Liver (tissue), 9 donors: ENCODE results near the gene SNX32. TPM values are rescaled to one million over a fixed set of nuclear protein-coding genes. Genes with fewer than 3 reads are reported as not detected.

Source experiments
- DNase-seq: peaks from one replicate; pipeline ENCODE4 v3.0.0-alpha.2; 2017; ENCODE audit warnings: low spot score
- H3K27ac ChIP-seq, 2 donors: one replicate each; pipeline ENCODE4 v1.7.0; 2013; ENCODE audit warnings: inconsistent platforms in 2 of 2, low read length in 2 of 2, control low read depth in 1 of 2, low read depth in 1 of 2, mild to moderate bottlenecking in 1 of 2
- H3K27me3 ChIP-seq, 4 donors: one replicate each; pipeline versions ENCODE4 v1.6.1 to v1.7.0; 2013; ENCODE audit warnings: low read length in 3 of 4, inconsistent platforms in 1 of 4, mild to moderate bottlenecking in 1 of 4, moderate library complexity in 1 of 4; ENCODE audit not compliant: control insufficient read depth in 4 of 4, insufficient read depth in 4 of 4
- H3K36me3 ChIP-seq, 4 donors: one replicate each; pipeline versions ENCODE4 v1.6.1 to v1.7.0; 2013; ENCODE audit warnings: low read length in 3 of 4, mild to moderate bottlenecking in 3 of 4, low read depth in 1 of 4, moderate library complexity in 1 of 4; ENCODE audit not compliant: control insufficient read depth in 4 of 4, insufficient read depth in 3 of 4
- H3K4me1 ChIP-seq, 4 donors: one replicate each; pipeline versions ENCODE4 v1.6.1 to v1.7.0; 2013; ENCODE audit warnings: low read length in 3 of 4, mild to moderate bottlenecking in 3 of 4, moderate library complexity in 1 of 4; ENCODE audit not compliant: control insufficient read depth in 4 of 4, insufficient read depth in 4 of 4
- H3K4me3 ChIP-seq, 3 donors: one replicate each; pipeline versions ENCODE4 v1.6.1 to v1.7.0; 2013; ENCODE audit warnings: low read length in 3 of 3, control low read depth in 1 of 3, low read depth in 1 of 3, mild to moderate bottlenecking in 1 of 3
- H3K9ac ChIP-seq, 2 donors: one replicate each; pipeline ENCODE4 v1.7.0; 2013; ENCODE audit warnings: low read length in 2 of 2, mild to moderate bottlenecking in 2 of 2, moderate library complexity in 2 of 2, control low read depth in 1 of 2, low read depth in 1 of 2
- H3K9me3 ChIP-seq, 4 donors: one replicate each; pipeline versions ENCODE4 v1.6.1 to v1.7.0; 2013; ENCODE audit warnings: low read length in 3 of 4; ENCODE audit not compliant: control insufficient read depth in 4 of 4
- EGR1 ChIP-seq, 2 donors: IDR thresholded peaks; 2 replicates each; pipeline ENCODE4 v1.6.1; 2016 to 2018; ENCODE audit warnings: antibody characterized with exemption in 2 of 2, low read depth in 2 of 2
- FOXA1 ChIP-seq: IDR thresholded peaks from 2 replicates; pipeline ENCODE4 v1.6.1; 2016; ENCODE audit warnings: antibody characterized with exemption
- FOXA2 ChIP-seq: IDR thresholded peaks from 2 replicates; pipeline ENCODE4 v1.6.1; 2016; ENCODE audit warnings: antibody characterized with exemption
- GABPA ChIP-seq, 2 donors: IDR thresholded peaks in 1 of 2; conservative IDR thresholded peaks in 1 of 2; 2 replicates each; pipeline ENCODE4 v1.6.1; 2016; ENCODE audit warnings: antibody characterized with exemption in 2 of 2, mild to moderate bottlenecking in 1 of 2, moderate library complexity in 1 of 2
- HNF4A ChIP-seq, 2 donors: conservative IDR thresholded peaks; 2 replicates each; pipeline ENCODE4 v1.6.1; 2016; ENCODE audit warnings: antibody characterized with exemption in 2 of 2, mild to moderate bottlenecking in 2 of 2
- HNF4G ChIP-seq: IDR thresholded peaks from 2 replicates; pipeline ENCODE4 v1.6.1; 2016; ENCODE audit warnings: antibody characterized with exemption
- JUND ChIP-seq, 2 donors: IDR thresholded peaks; 2 replicates each; pipeline ENCODE4 v1.6.1; 2016; ENCODE audit warnings: antibody characterized with exemption in 2 of 2
- NR2F2 ChIP-seq: IDR thresholded peaks from 2 replicates; pipeline ENCODE4 v1.6.1; 2016; ENCODE audit warnings: antibody characterized with exemption
- RAD21 ChIP-seq, 2 donors: IDR thresholded peaks; 2 replicates each; pipeline ENCODE4 v1.6.1; 2016; ENCODE audit warnings: antibody characterized with exemption in 2 of 2, mild to moderate bottlenecking in 2 of 2
- RXRA ChIP-seq, 2 donors: IDR thresholded peaks; 2 replicates each; pipeline ENCODE4 v1.6.1; 2017 to 2018; ENCODE audit warnings: antibody characterized with exemption in 2 of 2, mild to moderate bottlenecking in 1 of 2
- SP1 ChIP-seq: IDR thresholded peaks from 2 replicates; pipeline ENCODE4 v1.6.1; 2018; ENCODE audit warnings: antibody characterized with exemption, mild to moderate bottlenecking
- TAF1 ChIP-seq: conservative IDR thresholded peaks from 2 replicates; pipeline ENCODE4 v1.6.1; 2016; ENCODE audit warnings: antibody characterized with exemption, mild to moderate bottlenecking
- YY1 ChIP-seq: IDR thresholded peaks from 2 replicates; pipeline ENCODE4 v1.6.1; 2016; ENCODE audit warnings: antibody characterized with exemption, mild to moderate bottlenecking
- WGBS: extraction: QIAGEN DNeasy Blood & Tissue Kit; methylation state at CpG from one replicate; pipeline ENCODE4 v1.1.7; 2013; 5-methylcytosine and 5-hydroxymethylcytosine counted together
- polyA plus RNA-seq, 2 donors: library from polyadenylated mRNA; stranded (reverse) in 1 of 2; unstranded in 1 of 2; fragments of 200-250 nt in 1 of 2; fragments of >200 nt in 1 of 2; fragmentation: Nextera tagmentation in 1 of 2; extraction: Ambion mirVana in 1 of 2; gene quantifications; one replicate each; pipeline versions ENCODE4 v1.2.1 to v1.2.3, GENCODE V29; 2013 to 2015
- total RNA-seq, 2 donors: library from RNA; depleted of rRNA; stranded (reverse); fragments of >200 nt; gene quantifications; one replicate each; pipeline ENCODE4 v1.2.3, GENCODE V29; 2014
- TF ChIP-seq, protein P1 (sequence below): IDR thresholded peaks from 2 replicates; pipeline ENCODE4 v1.6.1; 2016; ENCODE audit warnings: antibody characterized with exemption, mild to moderate bottlenecking
- TF ChIP-seq, protein P2 (sequence below): IDR thresholded peaks from 2 replicates; pipeline ENCODE4 v1.6.1; 2016; ENCODE audit warnings: antibody characterized with exemption
- TF ChIP-seq, protein P3 (sequence below): IDR thresholded peaks from 2 replicates; pipeline ENCODE4 v1.6.1; 2016; ENCODE audit warnings: antibody characterized with exemption
- TF ChIP-seq, protein P4 (sequence below): IDR thresholded peaks from 2 replicates; pipeline ENCODE4 v1.6.1; 2016; ENCODE audit warnings: antibody characterized with exemption
- TF ChIP-seq, protein P5 (sequence below): fragments of 150-350 bp; IDR thresholded peaks from 2 replicates; pipeline ENCODE4 v1.5.1; 2017; ENCODE audit warnings: improper control_type of control experiment, low read depth, low read length; ENCODE audit not compliant: missing input control
- donor health status: healthy.
- donor health status: healthy.
- donor health status: healthy.
- donor health status: healthy.
- donor health status: healthy.

The SNX32 gene
- total and polyA plus RNA-seq, 4 donors, result under 0.01 to 0.38 (median 0.06) TPM

DNA sequence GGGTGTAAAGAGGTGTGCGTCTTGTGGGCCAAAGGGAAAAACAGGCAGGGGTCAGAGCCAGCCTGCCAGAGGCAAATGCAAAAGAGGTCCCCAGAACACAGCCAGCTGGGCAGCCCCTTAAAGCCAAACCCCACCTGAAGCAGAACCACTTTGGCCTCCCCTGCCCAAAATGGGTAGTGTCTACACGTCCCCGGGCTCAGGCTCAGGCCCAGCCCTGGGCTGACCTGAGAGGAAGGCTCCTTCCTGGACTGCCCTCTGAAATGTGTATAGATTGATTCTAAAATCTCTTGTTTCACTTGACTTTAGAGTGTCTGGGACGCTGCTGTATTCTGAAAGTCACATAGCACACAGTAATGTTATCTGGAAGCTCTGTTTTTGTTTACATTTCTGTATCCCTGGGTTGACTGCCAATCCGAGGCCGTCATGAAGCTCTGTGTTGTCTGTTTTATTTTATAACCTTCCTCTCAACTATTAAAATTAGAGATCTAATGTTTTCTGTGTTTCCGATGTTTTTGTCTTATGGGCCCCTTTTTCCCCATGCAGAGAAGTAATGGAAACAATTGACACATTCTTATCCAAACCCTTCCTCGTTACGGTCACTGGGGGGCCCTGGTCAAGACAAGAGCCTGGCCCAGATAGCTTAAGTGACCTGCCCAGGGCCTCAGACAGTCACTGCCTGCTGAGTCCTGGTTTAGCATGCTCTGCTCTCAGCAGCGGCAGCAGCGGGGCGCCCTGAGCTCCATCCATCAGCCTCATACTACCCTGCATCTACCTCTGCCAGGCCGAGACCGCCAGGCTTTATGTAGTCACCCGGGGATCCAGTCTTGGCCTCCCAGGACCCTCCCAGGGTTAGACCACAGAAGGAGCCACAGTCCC is 36.8 kb upstream of the SNX32 start:
- Histone ChIP-seq H3K4me3 (no peak overlapping the region), H3K27ac (no peak overlapping the region), H3K9ac (no peak overlapping the region), H3K4me1 (no peaks in the 10 kb centered on the region), H3K27me3 (no peaks in the 10 kb centered on the region), H3K9me3 (no peaks in the 10 kb centered on the region), H3K36me3 (no peaks in the 10 kb centered on the region)
- WGBS, result 78% methylated on average over 15 of the region's 15 CpGs
- TF ChIP-seq FOXA1 (no peak), GABPA (IDR thresholded peaks at IDR 0.05 in 1 of 2, conservative IDR thresholded peaks at IDR 0.05 in 1 of 2) (no peak), YY1 (no peak), RXRA (IDR thresholded peaks at IDR 0.05) (no peak), NR2F2 (no peak), JUND (IDR thresholded peaks at IDR 0.05) (no peak), EGR1 (IDR thresholded peaks at IDR 0.05; ENCODE audit: low read depth in 2 of 2) (no peak), TAF1 (no peak), RAD21 (IDR thresholded peaks at IDR 0.05) (no peak), HNF4A (conservative IDR thresholded peaks at IDR 0.05) (no peak), SP1 (no peak), HNF4G (no peak), FOXA2 (no peak)
- TF ChIP-seq, protein P1, sequence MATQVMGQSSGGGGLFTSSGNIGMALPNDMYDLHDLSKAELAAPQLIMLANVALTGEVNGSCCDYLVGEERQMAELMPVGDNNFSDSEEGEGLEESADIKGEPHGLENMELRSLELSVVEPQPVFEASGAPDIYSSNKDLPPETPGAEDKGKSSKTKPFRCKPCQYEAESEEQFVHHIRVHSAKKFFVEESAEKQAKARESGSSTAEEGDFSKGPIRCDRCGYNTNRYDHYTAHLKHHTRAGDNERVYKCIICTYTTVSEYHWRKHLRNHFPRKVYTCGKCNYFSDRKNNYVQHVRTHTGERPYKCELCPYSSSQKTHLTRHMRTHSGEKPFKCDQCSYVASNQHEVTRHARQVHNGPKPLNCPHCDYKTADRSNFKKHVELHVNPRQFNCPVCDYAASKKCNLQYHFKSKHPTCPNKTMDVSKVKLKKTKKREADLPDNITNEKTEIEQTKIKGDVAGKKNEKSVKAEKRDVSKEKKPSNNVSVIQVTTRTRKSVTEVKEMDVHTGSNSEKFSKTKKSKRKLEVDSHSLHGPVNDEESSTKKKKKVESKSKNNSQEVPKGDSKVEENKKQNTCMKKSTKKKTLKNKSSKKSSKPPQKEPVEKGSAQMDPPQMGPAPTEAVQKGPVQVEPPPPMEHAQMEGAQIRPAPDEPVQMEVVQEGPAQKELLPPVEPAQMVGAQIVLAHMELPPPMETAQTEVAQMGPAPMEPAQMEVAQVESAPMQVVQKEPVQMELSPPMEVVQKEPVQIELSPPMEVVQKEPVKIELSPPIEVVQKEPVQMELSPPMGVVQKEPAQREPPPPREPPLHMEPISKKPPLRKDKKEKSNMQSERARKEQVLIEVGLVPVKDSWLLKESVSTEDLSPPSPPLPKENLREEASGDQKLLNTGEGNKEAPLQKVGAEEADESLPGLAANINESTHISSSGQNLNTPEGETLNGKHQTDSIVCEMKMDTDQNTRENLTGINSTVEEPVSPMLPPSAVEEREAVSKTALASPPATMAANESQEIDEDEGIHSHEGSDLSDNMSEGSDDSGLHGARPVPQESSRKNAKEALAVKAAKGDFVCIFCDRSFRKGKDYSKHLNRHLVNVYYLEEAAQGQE, result no peak
- TF ChIP-seq, protein P2, sequence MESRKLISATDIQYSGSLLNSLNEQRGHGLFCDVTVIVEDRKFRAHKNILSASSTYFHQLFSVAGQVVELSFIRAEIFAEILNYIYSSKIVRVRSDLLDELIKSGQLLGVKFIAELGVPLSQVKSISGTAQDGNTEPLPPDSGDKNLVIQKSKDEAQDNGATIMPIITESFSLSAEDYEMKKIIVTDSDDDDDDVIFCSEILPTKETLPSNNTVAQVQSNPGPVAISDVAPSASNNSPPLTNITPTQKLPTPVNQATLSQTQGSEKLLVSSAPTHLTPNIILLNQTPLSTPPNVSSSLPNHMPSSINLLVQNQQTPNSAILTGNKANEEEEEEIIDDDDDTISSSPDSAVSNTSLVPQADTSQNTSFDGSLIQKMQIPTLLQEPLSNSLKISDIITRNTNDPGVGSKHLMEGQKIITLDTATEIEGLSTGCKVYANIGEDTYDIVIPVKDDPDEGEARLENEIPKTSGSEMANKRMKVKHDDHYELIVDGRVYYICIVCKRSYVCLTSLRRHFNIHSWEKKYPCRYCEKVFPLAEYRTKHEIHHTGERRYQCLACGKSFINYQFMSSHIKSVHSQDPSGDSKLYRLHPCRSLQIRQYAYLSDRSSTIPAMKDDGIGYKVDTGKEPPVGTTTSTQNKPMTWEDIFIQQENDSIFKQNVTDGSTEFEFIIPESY, result no peak
- TF ChIP-seq, protein P3, sequence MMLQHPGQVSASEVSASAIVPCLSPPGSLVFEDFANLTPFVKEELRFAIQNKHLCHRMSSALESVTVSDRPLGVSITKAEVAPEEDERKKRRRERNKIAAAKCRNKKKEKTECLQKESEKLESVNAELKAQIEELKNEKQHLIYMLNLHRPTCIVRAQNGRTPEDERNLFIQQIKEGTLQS, result no peak
- TF ChIP-seq, protein P4, sequence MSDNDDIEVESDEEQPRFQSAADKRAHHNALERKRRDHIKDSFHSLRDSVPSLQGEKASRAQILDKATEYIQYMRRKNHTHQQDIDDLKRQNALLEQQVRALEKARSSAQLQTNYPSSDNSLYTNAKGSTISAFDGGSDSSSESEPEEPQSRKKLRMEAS, result no peak
- TF ChIP-seq, protein P5, sequence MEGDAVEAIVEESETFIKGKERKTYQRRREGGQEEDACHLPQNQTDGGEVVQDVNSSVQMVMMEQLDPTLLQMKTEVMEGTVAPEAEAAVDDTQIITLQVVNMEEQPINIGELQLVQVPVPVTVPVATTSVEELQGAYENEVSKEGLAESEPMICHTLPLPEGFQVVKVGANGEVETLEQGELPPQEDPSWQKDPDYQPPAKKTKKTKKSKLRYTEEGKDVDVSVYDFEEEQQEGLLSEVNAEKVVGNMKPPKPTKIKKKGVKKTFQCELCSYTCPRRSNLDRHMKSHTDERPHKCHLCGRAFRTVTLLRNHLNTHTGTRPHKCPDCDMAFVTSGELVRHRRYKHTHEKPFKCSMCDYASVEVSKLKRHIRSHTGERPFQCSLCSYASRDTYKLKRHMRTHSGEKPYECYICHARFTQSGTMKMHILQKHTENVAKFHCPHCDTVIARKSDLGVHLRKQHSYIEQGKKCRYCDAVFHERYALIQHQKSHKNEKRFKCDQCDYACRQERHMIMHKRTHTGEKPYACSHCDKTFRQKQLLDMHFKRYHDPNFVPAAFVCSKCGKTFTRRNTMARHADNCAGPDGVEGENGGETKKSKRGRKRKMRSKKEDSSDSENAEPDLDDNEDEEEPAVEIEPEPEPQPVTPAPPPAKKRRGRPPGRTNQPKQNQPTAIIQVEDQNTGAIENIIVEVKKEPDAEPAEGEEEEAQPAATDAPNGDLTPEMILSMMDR, result no peak
- no peak for DNase-seq
